Uterus (tissue), 4 donors: ENCODE measurements around the gene BRD9. TPM values are rescaled to one million over a fixed set of nuclear protein-coding genes. Genes with fewer than 3 reads are reported as not detected.

Experiments used
- DNase-seq, 2 donors: peaks; one replicate each; pipeline ENCODE4 v3.0.0-alpha.2; 2019 to 2020
- H3K27ac ChIP-seq, 2 donors: fragments of 200-600 bp; sonication (generic); 1 replicate in 1 of 2; 2 replicates in 1 of 2; pipeline ENCODE4 v1.5.1; 2016 to 2018
- H3K27me3 ChIP-seq, 2 donors: fragments of 200-600 bp; sonication (generic); one replicate each; pipeline ENCODE4 v1.5.1; 2018 to 2019; ENCODE audit warnings: control low read depth in 1 of 2
- H3K36me3 ChIP-seq, 2 donors: fragments of 200-600 bp; sonication (generic); one replicate each; pipeline ENCODE4 v1.5.1; 2019; ENCODE audit warnings: control low read depth in 1 of 2
- H3K4me1 ChIP-seq, 2 donors: fragments of 200-600 bp; sonication (generic); one replicate each; pipeline ENCODE4 v1.5.1; 2018 to 2019; ENCODE audit warnings: control low read depth in 1 of 2
- H3K4me3 ChIP-seq, 2 donors: fragments of 200-600 bp; sonication (generic); 1 replicate in 1 of 2; 2 replicates in 1 of 2; pipeline ENCODE4 v1.5.1; 2018 to 2019; ENCODE audit warnings: mild to moderate bottlenecking in 1 of 2
- H3K9me3 ChIP-seq, 2 donors: fragments of 200-600 bp; sonication (generic); one replicate each; pipeline ENCODE4 v1.5.1; 2019; ENCODE audit warnings: control low read depth in 1 of 2
- POLR2A ChIP-seq, 2 donors: fragments of 450-650 bp; IDR thresholded peaks; one replicate each; pipeline ENCODE4 v1.6.1; 2016; ENCODE audit warnings: antibody characterized with exemption in 2 of 2, mild to moderate bottlenecking in 1 of 2, moderate library complexity in 1 of 2
- intact Hi-C: fragments of 100-400 bp; cut with DNase I; formaldehyde crosslinking; loops from one replicate; pipeline ENCODE4 v1.15.1; 2023; ENCODE audit warnings: low total_unique reads
- total RNA-seq, 4 donors: library from RNA; depleted of rRNA in 3 of 4; stranded (reverse); fragments of >200 nt in 3 of 4; gene quantifications; one replicate each; pipeline versions ENCODE4 v1.1.0 to v1.2.4, GENCODE V29; 2014 to 2023
- TF ChIP-seq, protein P1 (sequence below), 4 experiments: fragments of 200-600 bp in 2 of 4; fragments of 450-650 bp in 2 of 4; sonication (generic) in 2 of 4; IDR thresholded peaks; one replicate each; pipeline ENCODE4 v1.5.1; 2016 to 2019; ENCODE audit warnings: antibody characterized with exemption in 4 of 4, mild to moderate bottlenecking in 2 of 4, moderate library complexity in 1 of 4
- donor health status: DM: yes; HTN: yes; CAD: no.

BRD9 gene
- total RNA-seq, 4 donors from 2014 or later = 31.0 to 53.9 (median 44.2) TPM

DNA sequence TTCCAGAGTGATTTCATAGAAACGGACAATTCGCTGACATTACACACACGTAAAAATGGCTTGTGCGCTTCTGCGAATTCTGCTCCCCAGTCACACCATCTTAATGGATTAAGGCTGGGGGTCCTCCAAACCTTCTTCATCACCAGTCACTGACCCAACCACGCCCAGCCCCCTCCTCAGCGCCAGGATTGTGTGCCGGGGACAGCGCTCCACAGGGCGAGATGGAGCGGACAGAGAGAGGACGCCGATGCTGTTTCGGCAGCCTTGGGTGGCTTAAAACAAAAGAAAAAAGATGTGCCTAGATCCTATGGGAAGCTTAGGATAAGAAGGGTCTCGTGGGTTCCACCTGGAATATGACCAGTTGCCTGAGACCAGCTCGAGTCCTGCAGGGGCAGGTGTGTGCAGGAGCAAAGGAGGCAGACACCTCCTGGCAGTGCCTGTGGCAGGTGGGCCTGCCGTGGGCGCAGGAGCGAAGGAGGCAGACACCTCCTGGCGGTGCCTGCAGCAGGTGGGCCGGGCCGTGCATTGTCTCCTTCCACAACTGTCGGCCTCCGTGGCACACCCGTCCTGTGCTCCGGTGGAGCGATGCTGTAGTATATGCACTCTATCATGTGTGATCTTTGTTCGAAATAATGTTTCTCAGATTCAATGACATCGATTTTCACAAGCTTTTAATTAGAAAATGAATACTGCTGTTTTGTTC lies 20.9 kb downstream of the BRD9 start:
- H3K36me3 ChIP-seq = no peaks in the 10 kb centered on the region
- no peaks in the 10 kb centered on the region for H3K27me3 ChIP-seq
- H3K9me3 ChIP-seq = no peaks in the 10 kb centered on the region
- no peak for TF ChIP-seq POLR2A (IDR thresholded peaks at IDR 0.05)
- TF ChIP-seq, protein P1, sequence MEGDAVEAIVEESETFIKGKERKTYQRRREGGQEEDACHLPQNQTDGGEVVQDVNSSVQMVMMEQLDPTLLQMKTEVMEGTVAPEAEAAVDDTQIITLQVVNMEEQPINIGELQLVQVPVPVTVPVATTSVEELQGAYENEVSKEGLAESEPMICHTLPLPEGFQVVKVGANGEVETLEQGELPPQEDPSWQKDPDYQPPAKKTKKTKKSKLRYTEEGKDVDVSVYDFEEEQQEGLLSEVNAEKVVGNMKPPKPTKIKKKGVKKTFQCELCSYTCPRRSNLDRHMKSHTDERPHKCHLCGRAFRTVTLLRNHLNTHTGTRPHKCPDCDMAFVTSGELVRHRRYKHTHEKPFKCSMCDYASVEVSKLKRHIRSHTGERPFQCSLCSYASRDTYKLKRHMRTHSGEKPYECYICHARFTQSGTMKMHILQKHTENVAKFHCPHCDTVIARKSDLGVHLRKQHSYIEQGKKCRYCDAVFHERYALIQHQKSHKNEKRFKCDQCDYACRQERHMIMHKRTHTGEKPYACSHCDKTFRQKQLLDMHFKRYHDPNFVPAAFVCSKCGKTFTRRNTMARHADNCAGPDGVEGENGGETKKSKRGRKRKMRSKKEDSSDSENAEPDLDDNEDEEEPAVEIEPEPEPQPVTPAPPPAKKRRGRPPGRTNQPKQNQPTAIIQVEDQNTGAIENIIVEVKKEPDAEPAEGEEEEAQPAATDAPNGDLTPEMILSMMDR (IDR thresholded peaks at IDR 0.05) = no peak
- H3K27ac ChIP-seq = no peak overlapping the region
- no peaks in the 10 kb centered on the region for H3K4me1 ChIP-seq
- DNase-seq = no peak
- intact Hi-C loops = no loop called here
- H3K4me3 ChIP-seq = no peak overlapping the region

DNA sequence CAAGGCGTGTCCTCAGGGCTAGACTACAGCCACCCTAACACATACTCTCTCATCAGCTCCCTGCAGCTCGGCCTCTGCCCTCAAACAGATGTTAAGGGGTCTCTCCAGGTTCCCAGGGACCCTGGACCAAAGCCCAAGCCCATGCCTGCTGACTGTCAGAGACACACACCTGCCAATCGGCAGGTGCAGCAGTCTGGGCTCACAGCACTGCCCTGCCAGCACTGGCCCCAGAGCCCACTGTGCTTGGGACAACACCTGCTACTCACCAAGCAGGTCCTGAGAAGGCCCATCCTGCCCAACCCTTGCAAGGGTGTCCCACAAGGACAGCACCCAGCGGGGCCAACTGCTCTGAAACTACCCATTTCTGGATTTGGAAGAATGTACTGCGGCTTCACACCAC lies 21.6 kb downstream of the BRD9 start:
- no peaks in the 10 kb centered on the region for H3K36me3 ChIP-seq
- H3K4me1 ChIP-seq = no peaks in the 10 kb centered on the region
- intact Hi-C loops = no loop called here
- H3K27me3 ChIP-seq = no peaks in the 10 kb centered on the region
- no peak for TF ChIP-seq POLR2A (IDR thresholded peaks at IDR 0.05)
- TF ChIP-seq, protein P1 (IDR thresholded peaks at IDR 0.05) = no peak
- H3K4me3 ChIP-seq = no peak overlapping the region
- no peak for DNase-seq
- H3K27ac ChIP-seq = no peak overlapping the region
- H3K9me3 ChIP-seq = no peaks in the 10 kb centered on the region

DNA sequence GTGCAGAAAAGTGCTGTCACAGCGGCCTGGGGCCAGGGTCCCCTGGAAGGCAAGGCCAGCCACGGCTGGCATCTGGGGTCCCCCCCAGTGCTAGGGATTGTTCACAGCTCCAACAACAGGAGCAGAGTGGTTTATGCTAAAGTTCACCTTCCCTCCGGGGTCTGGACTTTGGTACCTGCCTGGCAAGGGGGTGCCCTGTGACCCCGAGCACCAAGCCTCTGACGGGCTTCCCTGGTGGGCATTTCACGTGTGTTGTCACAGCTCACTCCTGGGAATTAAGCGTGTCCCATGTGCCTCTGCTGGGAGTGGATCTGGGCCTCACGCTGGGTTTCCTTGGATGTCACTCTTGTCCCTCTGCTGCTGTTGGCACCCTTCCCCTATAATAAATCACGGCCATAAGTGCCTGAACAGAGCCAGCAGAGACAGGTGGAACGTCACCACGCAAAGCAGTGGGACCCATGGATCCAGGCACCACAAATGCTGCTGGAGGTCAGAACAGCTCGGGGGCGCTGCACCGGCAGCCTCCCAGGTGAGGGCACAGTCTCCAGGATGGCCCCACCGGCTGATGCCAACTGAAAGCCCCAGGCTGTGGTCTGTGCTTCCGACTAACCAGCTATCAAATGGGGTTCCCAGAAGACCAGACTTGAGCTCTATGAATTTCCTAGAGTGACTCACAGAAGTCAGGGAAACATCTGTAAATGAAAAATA lies 24.0 kb downstream of the BRD9 start:
- Histone ChIP-seq H3K27ac (no peak overlapping the region), H3K4me1 (no peaks in the 10 kb centered on the region), H3K9me3 (no peaks in the 10 kb centered on the region), H3K4me3 (no peak overlapping the region), H3K36me3 (no peaks in the 10 kb centered on the region), H3K27me3 (no peaks in the 10 kb centered on the region)
- no peak for DNase-seq
- TF ChIP-seq POLR2A (IDR thresholded peaks at IDR 0.05) = no peak
- TF ChIP-seq, protein P1 (IDR thresholded peaks at IDR 0.05) = no peak
- intact Hi-C loops = no loop called here

DNA sequence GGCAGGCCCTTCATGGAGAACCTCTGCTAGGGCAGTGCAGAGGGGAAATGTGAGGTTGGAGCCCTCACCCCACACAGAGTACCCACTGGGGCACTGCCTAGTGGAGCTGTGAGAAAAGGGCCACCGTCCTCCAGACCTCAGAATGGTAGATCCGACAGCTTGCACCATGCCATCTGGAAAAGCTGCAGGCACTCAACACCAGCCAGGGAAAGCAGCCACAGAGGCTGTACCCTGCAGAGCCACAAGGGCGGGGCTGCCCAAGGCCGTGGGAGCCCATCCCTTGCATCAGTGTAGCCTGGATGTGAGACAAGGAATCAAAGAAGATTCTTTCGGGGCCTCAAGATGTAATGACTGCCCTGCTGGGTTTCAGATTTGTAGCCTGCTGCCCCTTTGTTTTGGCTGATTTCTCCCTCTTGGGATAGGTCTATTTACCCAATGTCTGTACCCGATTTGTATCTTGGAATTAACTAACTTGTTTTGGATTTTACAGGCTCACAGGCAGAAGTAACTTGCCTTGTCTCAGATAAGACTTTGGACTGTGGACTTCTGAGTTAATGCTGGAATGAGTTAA lies 25.2 kb downstream of the BRD9 start:
- H3K27ac ChIP-seq = no peak overlapping the region
- H3K36me3 ChIP-seq = no peaks in the 10 kb centered on the region
- no peaks in the 10 kb centered on the region for H3K27me3 ChIP-seq
- intact Hi-C loops = no loop called here
- no peaks in the 10 kb centered on the region for H3K9me3 ChIP-seq
- TF ChIP-seq, protein P1 (IDR thresholded peaks at IDR 0.05) = no peak
- no peak for TF ChIP-seq POLR2A (IDR thresholded peaks at IDR 0.05)
- H3K4me1 ChIP-seq = no peaks in the 10 kb centered on the region
- H3K4me3 ChIP-seq = no peak overlapping the region
- DNase-seq = no peak

DNA sequence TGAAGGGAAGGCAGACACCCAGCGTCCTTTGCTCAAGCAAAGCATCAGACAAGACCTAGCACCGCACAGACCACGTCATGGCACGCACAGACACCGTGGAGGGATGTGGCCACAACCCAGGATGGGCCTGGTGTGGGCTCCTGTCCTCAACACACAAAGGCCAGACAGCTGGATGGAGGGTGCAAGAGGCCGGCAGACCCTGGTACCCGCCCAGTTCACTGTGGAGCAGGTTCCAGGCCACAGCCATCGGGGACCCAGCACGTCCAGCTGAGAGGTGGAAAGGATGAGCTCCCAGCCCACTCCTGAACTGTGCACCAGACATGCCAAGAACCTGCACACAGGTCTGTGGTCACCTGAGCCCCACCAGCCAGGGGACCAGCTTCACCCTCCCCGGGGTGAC lies 26.8 kb downstream of the BRD9 start:
- Histone ChIP-seq H3K27ac (no peak overlapping the region), H3K9me3 (no peaks in the 10 kb centered on the region), H3K36me3 (no peaks in the 10 kb centered on the region), H3K27me3 (no peaks in the 10 kb centered on the region), H3K4me1 (no peaks in the 10 kb centered on the region), H3K4me3 (no peak overlapping the region)
- intact Hi-C loops = no loop called here
- no peak for DNase-seq
- TF ChIP-seq, protein P1 (IDR thresholded peaks at IDR 0.05) = no peak
- no peak for TF ChIP-seq POLR2A (IDR thresholded peaks at IDR 0.05)
